Panc1 (cell line): ENCODE measurements around the gene BICD1. TPM values are rescaled to one million over a fixed set of nuclear protein-coding genes. Genes with fewer than 3 reads are reported as not detected.

Experiments
- ATAC-seq: fragments of 200-7000 bp; cut with Tn5 transposase; 2 replicates; pipeline ENCODE4 v1.9.1; 2020; ENCODE audit warnings: mild to moderate bottlenecking, moderate library complexity
- BruUV-seq: library from RNA; stranded (reverse); fragments of 400-500 nt; replicated peaks from 2 replicates; lab custom pipeline; 2021; lab: Mats Ljungman, UMichigan
- CTCF ChIA-PET: fragments of 300-600 bp; sonication (Branson Sonifier 250); formaldehyde crosslinking; loops from one replicate; lab custom pipeline; 2022; ENCODE audit warnings: antibody characterized with exemption; lab: Charles Lee
- POLR2A ChIA-PET: fragments of 300-600 bp; sonication (Branson Sonifier 250); formaldehyde crosslinking; loops from one replicate; lab custom pipeline; 2022; ENCODE audit warnings: antibody characterized with exemption; lab: Charles Lee
- DNase-seq: peaks from one replicate; pipeline ENCODE4 v3.0.0-alpha.2; 2010; ENCODE audit warnings: low read depth, low spot score
- H3K27ac ChIP-seq: 2 replicates; pipeline ENCODE4 v1.5.1; 2011; ENCODE audit warnings: mild to moderate bottlenecking, low read length, inconsistent platforms
- H3K27me3 ChIP-seq: fragments of 200-500 bp; sonication (Bioruptor generic); 2 replicates; pipeline ENCODE4 v1.6.0; 2014; ENCODE audit warnings: low read length, inconsistent platforms; ENCODE audit not compliant: control insufficient read depth, insufficient read depth
- H3K36me3 ChIP-seq: fragments of 200-500 bp; sonication (Bioruptor generic); 2 replicates; pipeline ENCODE4 v1.5.1; 2014; ENCODE audit warnings: inconsistent platforms, mild to moderate bottlenecking, low read length, moderate library complexity; ENCODE audit not compliant: control insufficient read depth, insufficient read depth
- H3K4me1 ChIP-seq: 2 replicates; pipeline ENCODE4 v1.5.1; 2011; ENCODE audit warnings: inconsistent platforms, mild to moderate bottlenecking, low read length, moderate library complexity; ENCODE audit not compliant: control insufficient read depth, insufficient read depth
- H3K4me3 ChIP-seq, 2 experiments: 2 replicates each; pipeline ENCODE4 v1.5.1; 2011 to 2012; ENCODE audit warnings: low read depth in 2 of 2, low read length in 2 of 2, mild to moderate bottlenecking in 2 of 2, inconsistent platforms in 1 of 2, moderate library complexity in 1 of 2
- H3K9me3 ChIP-seq: fragments of 200-500 bp; sonication (Bioruptor generic); 2 replicates; pipeline ENCODE4 v1.5.1; 2014; ENCODE audit warnings: low read depth, mild to moderate bottlenecking, inconsistent platforms, low read length, moderate library complexity; ENCODE audit not compliant: control insufficient read depth, insufficient read depth
- POLR2AphosphoS5 ChIP-seq: IDR thresholded peaks from 2 replicates; pipeline ENCODE4 v1.6.1; 2012; ENCODE audit warnings: mild to moderate bottlenecking, low read depth, low read length, moderate library complexity
- SIN3A ChIP-seq: IDR thresholded peaks from 2 replicates; pipeline ENCODE4 v1.6.1; 2012; ENCODE audit warnings: low read depth, mild to moderate bottlenecking, low read length, moderate library complexity, borderline replicate concordance; ENCODE audit not compliant: insufficient read depth
- TCF7L2 ChIP-seq: IDR thresholded peaks from 2 replicates; pipeline ENCODE4 v1.6.1; 2011; ENCODE audit warnings: mild to moderate bottlenecking, low read depth, low read length, inconsistent platforms
- in situ Hi-C: cut with HindIII; loops from 2 replicates; pipeline ENCODE4 v1.10.0; 2016; ENCODE audit warnings: low sequenced_read_pairs, low pct_unique_long_range_greater_than_20kb
- intact Hi-C: fragments of 100-400 bp; cut with micrococcal nuclease; formaldehyde crosslinking; loops from one replicate; pipeline ENCODE4 v1.10.0; 2022; ENCODE audit not compliant: unreplicated experiment
- total RNA-seq: library from RNA; stranded (reverse); gene quantifications from one replicate; pipeline ENCODE4 v1.2.1, GENCODE V29; 2021; ENCODE audit not compliant: unreplicated experiment
- TF ChIP-seq, protein P1 (sequence below): fragments of 450-650 bp; IDR thresholded peaks from 2 replicates; pipeline ENCODE4 v1.5.1; 2017; ENCODE audit warnings: mild to moderate bottlenecking
- TF ChIP-seq, protein P2 (sequence below), 2 experiments: IDR thresholded peaks; 2 replicates each; pipeline ENCODE4 v1.6.1; 2011 to 2012; ENCODE audit warnings: low read depth in 2 of 2, control low read depth in 1 of 2, low read length in 1 of 2, mild to moderate bottlenecking in 1 of 2, moderate library complexity in 1 of 2; ENCODE audit not compliant: insufficient read depth in 1 of 2

The BICD1 gene
- total RNA-seq, 1 experiment from 2014 or later = 40.0 TPM

DNA sequence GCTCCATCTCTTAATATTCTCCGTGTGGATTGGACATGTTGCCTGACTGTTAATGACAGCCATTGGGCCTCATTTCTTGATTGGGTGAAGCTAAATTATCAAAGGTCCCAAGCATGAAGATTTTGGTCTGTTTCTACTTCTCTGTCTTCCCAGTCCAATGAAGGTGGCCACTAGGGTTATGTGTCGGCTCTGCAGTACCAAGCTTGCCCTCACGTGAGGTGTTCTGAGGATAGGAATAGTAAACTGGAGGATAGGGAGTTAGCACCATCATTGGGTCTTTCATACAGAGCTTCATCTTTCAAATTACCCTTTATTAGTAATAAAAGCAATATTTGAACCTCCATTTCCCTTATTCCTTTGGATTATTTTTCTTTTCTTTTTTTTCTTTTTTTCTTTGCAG is 21.9 kb upstream of the BICD1 start:
- DNase-seq (no peak), ATAC-seq (0 out of 2 replicates have a peak, but pooled peaks have one; percentile 48)
- H3K9me3 ChIP-seq = no peaks in the 10 kb centered on the region
- in situ Hi-C loops = no loop called here
- no peaks in the 10 kb centered on the region for H3K27me3 ChIP-seq
- ChIA-PET POLR2A (interaction anchor here (0.6 kb wide), 1 partner anchor 68 kb away, joined by 3 read pairs; no protein-coding TSS in a partner anchor), CTCF (interaction anchor here (0.5 to 0.7 kb wide), 2 partner anchors 347 to 433 kb away, joined by 3 to 5 read pairs; no protein-coding TSS in a partner anchor)
- peaks cover 8% of the 10 kb centered on the region for H3K4me1 ChIP-seq
- intact Hi-C loops = no loop called here
- BruUV-seq = no TSS peak
- H3K4me3 ChIP-seq = no peak overlapping the region
- TF ChIP-seq, protein P1, sequence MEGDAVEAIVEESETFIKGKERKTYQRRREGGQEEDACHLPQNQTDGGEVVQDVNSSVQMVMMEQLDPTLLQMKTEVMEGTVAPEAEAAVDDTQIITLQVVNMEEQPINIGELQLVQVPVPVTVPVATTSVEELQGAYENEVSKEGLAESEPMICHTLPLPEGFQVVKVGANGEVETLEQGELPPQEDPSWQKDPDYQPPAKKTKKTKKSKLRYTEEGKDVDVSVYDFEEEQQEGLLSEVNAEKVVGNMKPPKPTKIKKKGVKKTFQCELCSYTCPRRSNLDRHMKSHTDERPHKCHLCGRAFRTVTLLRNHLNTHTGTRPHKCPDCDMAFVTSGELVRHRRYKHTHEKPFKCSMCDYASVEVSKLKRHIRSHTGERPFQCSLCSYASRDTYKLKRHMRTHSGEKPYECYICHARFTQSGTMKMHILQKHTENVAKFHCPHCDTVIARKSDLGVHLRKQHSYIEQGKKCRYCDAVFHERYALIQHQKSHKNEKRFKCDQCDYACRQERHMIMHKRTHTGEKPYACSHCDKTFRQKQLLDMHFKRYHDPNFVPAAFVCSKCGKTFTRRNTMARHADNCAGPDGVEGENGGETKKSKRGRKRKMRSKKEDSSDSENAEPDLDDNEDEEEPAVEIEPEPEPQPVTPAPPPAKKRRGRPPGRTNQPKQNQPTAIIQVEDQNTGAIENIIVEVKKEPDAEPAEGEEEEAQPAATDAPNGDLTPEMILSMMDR = no peak
- no peak for TF ChIP-seq SIN3A
- TF ChIP-seq POLR2AphosphoS5 = no peak
- TF ChIP-seq, protein P2, sequence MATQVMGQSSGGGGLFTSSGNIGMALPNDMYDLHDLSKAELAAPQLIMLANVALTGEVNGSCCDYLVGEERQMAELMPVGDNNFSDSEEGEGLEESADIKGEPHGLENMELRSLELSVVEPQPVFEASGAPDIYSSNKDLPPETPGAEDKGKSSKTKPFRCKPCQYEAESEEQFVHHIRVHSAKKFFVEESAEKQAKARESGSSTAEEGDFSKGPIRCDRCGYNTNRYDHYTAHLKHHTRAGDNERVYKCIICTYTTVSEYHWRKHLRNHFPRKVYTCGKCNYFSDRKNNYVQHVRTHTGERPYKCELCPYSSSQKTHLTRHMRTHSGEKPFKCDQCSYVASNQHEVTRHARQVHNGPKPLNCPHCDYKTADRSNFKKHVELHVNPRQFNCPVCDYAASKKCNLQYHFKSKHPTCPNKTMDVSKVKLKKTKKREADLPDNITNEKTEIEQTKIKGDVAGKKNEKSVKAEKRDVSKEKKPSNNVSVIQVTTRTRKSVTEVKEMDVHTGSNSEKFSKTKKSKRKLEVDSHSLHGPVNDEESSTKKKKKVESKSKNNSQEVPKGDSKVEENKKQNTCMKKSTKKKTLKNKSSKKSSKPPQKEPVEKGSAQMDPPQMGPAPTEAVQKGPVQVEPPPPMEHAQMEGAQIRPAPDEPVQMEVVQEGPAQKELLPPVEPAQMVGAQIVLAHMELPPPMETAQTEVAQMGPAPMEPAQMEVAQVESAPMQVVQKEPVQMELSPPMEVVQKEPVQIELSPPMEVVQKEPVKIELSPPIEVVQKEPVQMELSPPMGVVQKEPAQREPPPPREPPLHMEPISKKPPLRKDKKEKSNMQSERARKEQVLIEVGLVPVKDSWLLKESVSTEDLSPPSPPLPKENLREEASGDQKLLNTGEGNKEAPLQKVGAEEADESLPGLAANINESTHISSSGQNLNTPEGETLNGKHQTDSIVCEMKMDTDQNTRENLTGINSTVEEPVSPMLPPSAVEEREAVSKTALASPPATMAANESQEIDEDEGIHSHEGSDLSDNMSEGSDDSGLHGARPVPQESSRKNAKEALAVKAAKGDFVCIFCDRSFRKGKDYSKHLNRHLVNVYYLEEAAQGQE (IDR thresholded peaks at IDR 0.05; ENCODE audit: insufficient read depth in 1 of 2, low read depth in 2 of 2, low read length in 1 of 2) = no peak
- no peak for TF ChIP-seq TCF7L2
- no peaks in the 10 kb centered on the region for H3K36me3 ChIP-seq
- H3K27ac ChIP-seq = no peak overlapping the region

DNA sequence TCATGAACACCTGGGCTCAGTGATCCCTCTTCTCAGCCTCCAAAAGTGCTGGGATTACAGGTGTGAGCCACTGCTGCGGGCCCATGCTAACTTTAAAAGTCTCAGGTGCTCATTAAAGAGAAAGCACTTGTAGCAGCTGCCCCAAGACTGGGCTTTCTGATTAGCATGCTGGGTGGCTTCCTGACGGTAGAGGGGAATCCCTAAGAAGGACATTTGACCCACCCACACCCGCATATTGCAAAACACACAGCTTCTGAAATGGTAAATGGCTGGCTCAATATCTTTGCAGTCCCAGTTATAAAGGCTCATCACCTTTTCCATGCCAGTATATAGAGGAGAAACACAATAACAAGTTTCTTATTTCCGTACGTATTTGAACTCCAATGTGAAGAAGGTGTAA is 19.3 kb upstream of the BICD1 start:
- TF ChIP-seq, protein P2 (IDR thresholded peaks at IDR 0.05; ENCODE audit: insufficient read depth in 1 of 2, low read depth in 2 of 2, low read length in 1 of 2) = no peak
- TF ChIP-seq SIN3A (no peak), TCF7L2 (no peak), POLR2AphosphoS5 (no peak)
- TF ChIP-seq, protein P1 = no peak
- no peak overlapping the region for H3K4me3 ChIP-seq
- H3K9me3 ChIP-seq = no peaks in the 10 kb centered on the region
- no peaks in the 10 kb centered on the region for H3K36me3 ChIP-seq
- ATAC-seq (no peak), DNase-seq (no peak)
- ChIA-PET CTCF (no interaction called here), POLR2A (no interaction called here)
- intact Hi-C loops = no loop called here
- H3K27ac ChIP-seq = no peak overlapping the region
- H3K4me1 ChIP-seq = peaks cover 11% of the 10 kb centered on the region
- BruUV-seq = no TSS peak
- in situ Hi-C loops = no loop called here
- H3K27me3 ChIP-seq = no peaks in the 10 kb centered on the region
